SK-N-SH (cell line): Measurements from ENCODE around the gene TBX20.

Experiments
- CHD2 ChIP-seq: fragments of 150-350 bp; IDR thresholded peaks from 2 replicates; pipeline ENCODE4 v1.6.1; 2018; ENCODE audit warnings: low read length; ENCODE audit not compliant: partially characterized antibody
- CTCF ChIP-seq: fragments of 200-600 bp; sonication (generic); IDR thresholded peaks from 2 replicates; pipeline ENCODE4 v1.6.1; 2017; ENCODE audit warnings: antibody characterized with exemption, mild to moderate bottlenecking, moderate library complexity
- EZH2phosphoT487 ChIP-seq: fragments of 200-600 bp; sonication (generic); IDR thresholded peaks from 2 replicates; pipeline ENCODE4 v1.6.1; 2017; ENCODE audit warnings: low read depth, mixed run types, mild to moderate bottlenecking, antibody characterized with exemption, moderate library complexity, borderline replicate concordance
- IRF3 ChIP-seq: fragments of 150-350 bp; IDR thresholded peaks from 2 replicates; pipeline ENCODE4 v1.6.1; 2016; ENCODE audit warnings: mild to moderate bottlenecking, low read depth, low read length
- JUND ChIP-seq: IDR thresholded peaks from 2 replicates; pipeline ENCODE4 v1.4.0; 2012
- NRF1 ChIP-seq: IDR thresholded peaks from 2 replicates; pipeline ENCODE4 v1.6.1; 2012; ENCODE audit warnings: low read depth, mild to moderate bottlenecking, low read length
- PBX3 ChIP-seq: IDR thresholded peaks from 2 replicates; pipeline ENCODE4; 2012
- RAD21 ChIP-seq: IDR thresholded peaks from 2 replicates; pipeline ENCODE4 v1.6.1; 2012; ENCODE audit warnings: mild to moderate bottlenecking, low read length
- RCOR1 ChIP-seq: fragments of 150-350 bp; IDR thresholded peaks from 2 replicates; pipeline ENCODE4 v1.6.1; 2017; ENCODE audit warnings: antibody characterized with exemption, low read length
- REST ChIP-seq: IDR thresholded peaks from 2 replicates; pipeline ENCODE4 v1.6.1; 2012; ENCODE audit warnings: mild to moderate bottlenecking, low read depth, low read length, moderate library complexity
- SIN3A ChIP-seq: IDR thresholded peaks from 2 replicates; pipeline ENCODE4 v1.6.1; 2012; ENCODE audit warnings: low read depth, mild to moderate bottlenecking, low read length, moderate library complexity, borderline replicate concordance
- SMC3 ChIP-seq: IDR thresholded peaks from 2 replicates; pipeline ENCODE4 v1.6.1; 2012; ENCODE audit warnings: low read depth, low read length, improper control_type of control experiment
- TAF1 ChIP-seq: IDR thresholded peaks from 2 replicates; pipeline ENCODE4 v1.6.1; 2012; ENCODE audit warnings: low read depth, mild to moderate bottlenecking, low read length, moderate library complexity, borderline replicate concordance
- YY1 ChIP-seq: IDR thresholded peaks from 2 replicates; pipeline ENCODE4 v1.4.0; 2012; ENCODE audit warnings: low read depth, mild to moderate bottlenecking

- TF ChIP-seq EZH2phosphoT487 = no peak
- TF ChIP-seq RCOR1 = no peak
- TF ChIP-seq CTCF = no peak
- no peak for TF ChIP-seq NRF1
- no peak for TF ChIP-seq RAD21
- no peak for TF ChIP-seq TAF1
- no peak for TF ChIP-seq REST
- no peak for TF ChIP-seq CHD2
- TF ChIP-seq SIN3A = no peak
- no peak for TF ChIP-seq SMC3
- TF ChIP-seq PBX3 = no peak
- TF ChIP-seq YY1 = no peak
- TF ChIP-seq IRF3 = no peak
- no peak for TF ChIP-seq JUND
These were observed 7.1 kb downstream of the TBX20 start for GRCh38 chr7:35246819-35247218.
